SW 1271 (cell line): ENCODE data around the gene BTG4.

Source experiments
- DNase-seq, 2 experiments: peaks; one replicate each; lab custom pipeline; 2025; lab: John Stamatoyannopoulos, UW

Gene BTG4

DNA sequence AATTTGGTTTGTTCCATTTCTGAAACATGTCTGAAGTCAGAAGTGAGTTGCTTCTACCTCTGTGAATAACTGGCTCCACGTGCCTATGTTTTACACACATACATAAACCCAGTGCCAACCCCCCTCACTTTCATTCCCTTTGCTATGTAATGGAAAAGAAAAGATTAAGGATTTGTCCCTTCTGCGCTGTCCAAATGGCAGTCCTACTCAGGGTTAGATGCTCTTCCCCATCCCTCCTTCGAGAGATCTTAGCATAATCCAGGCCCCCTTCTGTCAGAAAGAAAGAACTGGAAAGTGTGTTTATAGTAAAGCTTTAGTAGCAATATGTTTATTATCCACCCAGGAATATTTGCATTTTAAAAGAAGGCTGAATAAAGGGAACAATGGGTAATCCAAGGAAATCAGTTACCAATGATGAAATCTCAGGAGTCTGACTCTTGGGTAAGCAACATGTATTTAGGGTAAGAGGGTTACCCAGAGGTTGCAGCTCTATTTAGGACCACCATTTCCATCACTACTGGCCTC lies 25.2 kb upstream of the BTG4 start:
- no peak for DNase-seq

DNA sequence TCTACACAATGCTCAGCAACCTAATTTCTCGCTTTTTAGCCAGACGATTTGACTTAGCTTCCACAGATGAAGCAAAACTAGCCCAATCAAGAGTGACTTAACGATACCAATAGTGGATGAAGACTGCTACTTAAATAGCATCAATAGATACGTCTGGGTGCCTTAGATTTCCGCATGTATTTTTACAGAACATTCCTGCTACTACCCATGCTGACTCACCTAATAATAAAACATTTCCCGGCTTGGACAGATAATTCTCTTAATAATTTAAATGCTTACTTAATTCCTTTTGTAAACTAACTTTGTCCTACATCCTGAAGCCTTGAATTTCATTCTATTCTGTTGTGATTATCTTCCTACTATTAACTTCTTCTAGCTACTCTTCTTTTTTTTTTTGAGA lies 23.1 kb upstream of the BTG4 start:
- DNase-seq = no peak

- DNase-seq = no peak
Observed at GRCh38 chr11:111532365-111532709, 20.2 kb upstream of the BTG4 start.

DNA sequence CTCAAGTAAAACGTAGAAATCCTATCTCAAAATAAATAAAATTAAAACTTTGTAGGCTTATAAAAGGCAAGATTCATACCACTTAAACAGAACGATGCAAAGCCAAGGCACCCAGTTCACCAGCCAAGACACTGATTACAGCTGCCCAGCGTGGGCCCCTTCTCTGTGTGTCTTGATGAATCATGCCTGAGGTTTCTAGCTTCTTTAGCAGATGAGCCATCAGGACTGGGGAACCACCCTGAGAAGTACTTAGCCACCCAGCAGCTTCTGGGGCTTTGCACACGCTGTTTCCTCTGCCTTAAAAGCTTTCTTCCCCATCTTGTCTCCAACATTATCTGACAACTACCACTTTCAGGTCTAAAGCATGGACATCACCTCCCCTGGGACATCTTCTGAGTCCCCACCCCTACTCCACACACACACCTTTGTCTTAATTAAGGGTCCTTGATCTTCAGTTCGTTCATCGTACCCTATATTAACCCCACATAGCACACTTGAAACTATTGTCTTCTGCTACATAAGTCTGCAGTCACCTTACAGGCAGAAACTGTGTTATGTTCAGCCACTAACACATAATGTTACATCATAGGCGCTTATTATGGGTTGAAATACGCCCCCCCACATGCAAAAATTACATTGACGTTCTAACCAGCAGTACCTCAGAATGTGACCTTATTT lies 19.6 kb upstream of the BTG4 start:
- peak; percentile 73 to 85 for DNase-seq

DNA sequence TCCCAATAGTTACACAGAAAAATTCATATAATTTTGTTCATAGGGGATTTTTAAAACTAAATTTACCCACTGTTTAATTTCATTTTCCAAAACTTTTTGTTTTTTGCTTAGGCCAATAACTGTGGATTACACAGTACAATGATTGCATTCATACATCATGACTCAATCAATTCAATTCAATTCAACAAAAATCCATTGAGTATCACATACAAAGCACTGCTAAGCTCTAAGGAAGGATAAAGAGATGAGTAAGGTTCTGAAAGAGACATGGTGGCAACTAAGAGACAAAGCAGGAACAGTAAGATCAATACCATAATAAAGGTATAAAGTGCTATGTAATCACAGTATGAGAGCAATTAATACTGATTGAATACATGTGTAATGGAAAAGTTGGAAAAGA lies 18.9 kb upstream of the BTG4 start:
- DNase-seq = peak in 1 of 2 experiments; percentile 29

DNA sequence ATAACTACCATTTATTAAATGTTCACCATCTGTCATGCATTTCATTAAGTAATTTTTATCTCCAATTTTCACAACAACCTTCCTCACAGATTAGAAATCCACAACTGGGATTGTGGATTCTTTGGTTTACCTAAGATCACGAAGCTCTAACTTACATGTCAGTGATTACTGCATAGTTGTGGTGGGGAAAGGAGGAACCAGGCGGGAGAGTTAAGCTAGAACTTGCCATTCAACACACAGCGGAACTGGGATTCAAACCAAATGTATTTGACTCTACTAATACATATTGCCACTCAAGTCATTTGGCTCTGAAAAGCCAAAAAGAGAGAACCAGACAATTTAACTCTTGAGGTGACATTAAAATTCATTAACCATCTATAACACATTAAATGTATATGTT lies 17.9 kb upstream of the BTG4 start:
- DNase-seq = no peak

DNA sequence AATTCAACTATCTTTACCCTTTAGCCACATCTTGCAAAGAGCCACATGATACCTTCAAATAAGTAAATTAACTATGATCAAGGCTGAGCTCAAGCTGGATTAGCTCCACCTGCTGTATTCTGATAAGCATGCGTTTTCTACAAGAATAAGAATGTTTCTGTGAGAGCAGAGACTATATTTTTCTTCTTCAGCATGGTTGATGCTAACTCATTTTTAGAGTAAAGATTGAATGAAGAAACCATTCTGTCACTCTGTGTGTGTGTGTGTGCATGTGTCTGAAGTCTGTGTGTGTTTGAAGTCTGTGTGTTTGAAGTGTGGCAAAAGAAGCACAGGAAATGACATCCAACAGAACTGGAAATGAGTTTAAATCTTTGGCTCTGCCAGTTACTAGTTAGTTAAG lies 16.4 kb upstream of the BTG4 start:
- peak in 1 of 2 experiments; percentile 49 for DNase-seq

DNA sequence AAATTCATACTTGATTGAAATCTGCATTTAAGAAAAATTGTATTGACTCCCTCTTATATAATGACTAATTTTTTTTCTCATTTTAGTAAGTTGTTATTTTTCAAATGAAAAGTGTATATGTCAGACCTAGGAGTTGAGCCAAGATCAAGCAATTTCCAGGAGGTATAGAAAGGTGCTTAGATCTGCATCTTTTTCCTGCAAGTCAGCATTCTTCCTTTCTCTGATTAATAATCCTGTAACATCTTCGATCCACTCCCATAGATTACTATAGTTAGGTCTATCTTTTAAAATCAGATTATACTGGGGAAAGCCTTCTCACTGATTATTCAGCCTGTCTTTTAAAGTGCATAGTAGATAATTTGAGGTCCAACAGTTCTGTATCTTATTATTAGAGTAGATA lies 15.1 kb upstream of the BTG4 start:
- DNase-seq = no peak

GRCh38 chr11:111526501-111526900 lies 14.3 kb upstream of the BTG4 start:
- DNase-seq = peak; percentile 59 to 82

- no peak for DNase-seq
Observed at GRCh38 chr11:111525456-111525855, 13.3 kb upstream of the BTG4 start.

DNA sequence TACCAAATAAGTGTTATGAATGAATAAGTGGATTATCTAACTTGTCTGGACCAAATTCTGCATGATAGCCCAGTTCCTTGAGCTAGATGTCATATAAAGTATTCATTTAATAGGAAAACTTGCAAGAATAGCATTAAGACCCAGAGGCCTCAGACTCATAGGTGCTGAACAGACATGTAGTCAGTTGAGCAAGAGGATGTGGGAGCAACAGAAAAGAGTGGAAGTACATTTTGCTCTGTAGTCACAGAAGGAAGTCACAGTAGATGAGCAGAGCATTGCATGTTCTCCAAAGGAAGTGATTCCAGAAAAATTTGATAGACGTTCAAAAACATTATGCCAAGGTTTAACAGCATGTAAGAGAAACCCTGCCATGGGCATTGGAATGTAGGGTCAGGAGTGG lies 11.9 kb upstream of the BTG4 start:
- DNase-seq = no peak

DNA sequence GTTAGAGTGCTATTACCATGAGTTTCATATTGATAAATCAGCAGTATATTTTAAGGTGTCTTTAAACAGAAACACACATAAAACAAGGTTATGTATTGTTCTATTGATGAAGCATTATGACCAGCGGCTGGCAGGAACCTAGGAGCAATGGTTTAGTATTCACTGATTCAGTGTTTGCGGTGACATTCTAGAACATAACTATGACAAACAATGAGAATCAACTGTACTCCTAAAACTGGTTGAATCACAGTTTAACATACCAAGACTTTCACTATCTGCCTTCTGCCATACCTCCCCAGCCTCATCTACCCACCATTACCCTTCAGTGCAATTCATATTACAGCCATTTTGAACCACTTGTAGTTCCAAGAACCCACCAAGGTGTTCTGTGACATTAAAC lies 11.2 kb upstream of the BTG4 start:
- no peak for DNase-seq

- no peak for DNase-seq
Observed at GRCh38 chr11:111522426-111522825, 10.2 kb upstream of the BTG4 start.

DNA sequence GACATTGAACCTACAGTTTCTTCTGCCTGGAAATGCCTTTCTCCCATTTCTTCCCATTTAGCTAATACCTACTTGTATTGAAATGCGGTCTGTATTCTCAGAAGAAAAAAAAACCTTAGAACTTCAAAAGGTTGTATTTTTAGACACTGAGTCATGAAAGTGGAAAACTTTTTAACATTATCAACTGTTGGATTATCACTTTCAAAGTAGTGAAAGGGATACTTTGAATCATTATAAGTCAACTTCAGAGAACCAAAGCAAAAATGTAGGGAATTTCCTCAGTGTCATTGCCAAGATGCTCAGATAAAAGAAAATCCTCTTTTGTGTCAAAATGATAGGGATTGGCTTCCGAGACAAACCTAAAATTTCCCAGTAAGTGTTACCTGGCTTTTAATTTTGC lies 8.9 kb upstream of the BTG4 start:
- no peak for DNase-seq

GRCh38 chr11:111520560-111520959 lies 8.4 kb upstream of the BTG4 start:
- DNase-seq = no peak

- DNase-seq = no peak
Observed at GRCh38 chr11:111518668-111519067, 6.5 kb upstream of the BTG4 start.

DNA sequence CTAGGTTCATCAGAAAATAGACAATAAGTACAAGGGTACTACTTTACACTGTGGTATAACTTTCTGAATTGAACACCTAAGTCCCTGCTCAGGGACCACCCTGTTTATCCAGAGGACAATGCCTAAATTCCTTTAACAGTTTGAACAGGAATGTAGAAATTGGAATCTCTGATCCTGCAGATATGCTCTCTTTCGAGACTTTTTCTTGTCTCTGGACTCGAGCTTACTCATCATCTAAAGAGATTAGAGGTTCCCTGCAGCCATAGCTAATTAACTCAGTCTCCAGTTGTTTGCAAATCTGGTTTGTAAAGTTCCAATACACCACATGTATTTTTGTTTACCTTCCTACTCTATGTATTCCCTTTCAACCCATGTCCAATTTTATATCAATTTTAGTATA lies 3.4 kb upstream of the BTG4 start:
- no peak for DNase-seq

- DNase-seq = no peak
Observed at GRCh38 chr11:111514216-111515031, 2.2 kb upstream of the BTG4 start, which contains the start of gene HOATZ. HOATZ (plus strand) TSS chr11:111514778; CDS start chr11:111514785, 7 bp downstream.

GRCh38 chr11:111513240-111513605 lies 1.0 kb upstream of the BTG4 start:
- DNase-seq = no peak

GRCh38 chr11:111510311-111510710 lies 1.9 kb downstream of the BTG4 start:
- DNase-seq = no peak

- no peak for DNase-seq
Observed at GRCh38 chr11:111502611-111503010, 9.6 kb downstream of the BTG4 start.

DNA sequence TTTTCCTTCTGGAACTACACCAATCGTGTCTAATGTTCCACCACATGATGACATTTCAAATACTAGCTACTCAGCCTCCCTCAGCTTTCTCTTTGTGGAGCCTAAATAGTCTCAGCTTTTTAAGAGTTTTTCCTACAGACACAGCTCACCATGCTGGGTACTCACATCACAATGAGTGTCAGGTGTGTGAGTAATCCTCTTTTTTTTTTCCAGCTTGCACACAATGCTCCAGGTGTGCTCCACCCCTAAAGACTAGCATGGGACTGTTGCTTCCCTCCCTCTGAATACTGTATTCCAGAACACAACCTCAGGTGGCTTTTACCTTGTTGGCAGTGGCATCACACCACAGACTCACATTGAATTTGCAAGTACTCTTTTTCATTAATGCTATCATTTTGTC lies 11.7 kb downstream of the BTG4 start:
- DNase-seq = no peak

DNA sequence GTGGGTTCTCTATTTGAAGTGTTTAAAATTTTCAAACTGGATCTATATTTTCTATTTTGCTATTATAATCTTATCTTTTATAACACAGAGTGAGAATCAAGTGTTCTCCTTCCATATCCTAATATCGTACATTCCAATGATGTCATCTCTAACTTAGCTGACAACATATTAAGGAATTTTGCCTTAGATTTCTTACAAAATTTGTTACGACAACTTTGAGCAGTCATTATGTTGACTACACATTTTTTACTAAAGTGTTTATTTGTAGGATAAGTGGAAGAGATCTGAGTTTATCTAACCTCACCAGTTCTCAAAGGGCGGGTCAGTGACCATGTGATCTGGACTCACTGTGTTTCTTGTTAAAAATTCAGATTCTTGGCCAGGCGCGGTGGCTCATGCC lies 12.7 kb downstream of the BTG4 start:
- no peak for DNase-seq

DNA sequence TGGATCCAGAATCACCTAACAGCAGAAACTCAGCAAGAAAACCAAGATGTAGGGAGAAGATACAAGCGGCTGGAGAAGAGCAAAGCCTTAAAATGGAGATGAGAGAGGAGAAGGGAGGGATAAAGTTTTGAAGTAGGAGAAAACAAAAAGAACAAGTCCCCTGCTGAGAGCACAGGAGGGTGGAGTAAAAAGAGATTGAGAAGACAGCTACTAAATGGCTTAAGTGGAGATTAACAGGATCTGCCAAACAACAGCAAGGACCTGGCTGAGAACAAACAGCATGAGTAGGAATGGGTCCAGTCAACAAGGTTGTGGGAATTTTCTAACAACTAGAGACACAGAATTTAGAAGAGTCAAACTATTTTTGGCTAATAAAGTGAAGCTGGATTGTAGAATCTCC lies 18.1 kb downstream of the BTG4 start:
- DNase-seq = no peak
